ENCODE data around the gene ZNF768.
"Not testable (repeated sequence)": the region's sequence is repeated elsewhere in the genome, so short reads cannot be mapped to it uniquely, and the experiment has no call there.

The ZNF768 gene

DNA sequence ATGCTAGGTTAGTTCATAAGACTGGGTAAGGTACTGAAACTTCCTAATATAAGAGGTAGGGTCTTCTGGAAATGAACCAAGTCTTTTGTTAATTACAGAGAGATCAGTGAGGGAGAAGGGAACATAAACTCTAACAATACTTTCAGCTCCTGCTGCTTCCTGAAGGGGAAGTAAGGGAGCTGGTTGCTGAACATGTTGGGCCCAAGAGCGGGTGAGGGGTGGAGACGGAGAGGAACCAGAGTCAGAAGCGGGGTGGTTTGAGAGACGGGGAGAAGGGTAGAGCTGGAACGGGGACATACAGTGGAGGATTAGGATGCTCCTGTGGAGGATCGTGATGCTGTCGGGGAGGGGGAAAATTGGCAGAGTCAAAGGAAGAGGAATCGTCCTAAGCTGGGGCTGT, 19.7 kb upstream of the ZNF768 start:
- TF ChIP-seq, protein P1, sequence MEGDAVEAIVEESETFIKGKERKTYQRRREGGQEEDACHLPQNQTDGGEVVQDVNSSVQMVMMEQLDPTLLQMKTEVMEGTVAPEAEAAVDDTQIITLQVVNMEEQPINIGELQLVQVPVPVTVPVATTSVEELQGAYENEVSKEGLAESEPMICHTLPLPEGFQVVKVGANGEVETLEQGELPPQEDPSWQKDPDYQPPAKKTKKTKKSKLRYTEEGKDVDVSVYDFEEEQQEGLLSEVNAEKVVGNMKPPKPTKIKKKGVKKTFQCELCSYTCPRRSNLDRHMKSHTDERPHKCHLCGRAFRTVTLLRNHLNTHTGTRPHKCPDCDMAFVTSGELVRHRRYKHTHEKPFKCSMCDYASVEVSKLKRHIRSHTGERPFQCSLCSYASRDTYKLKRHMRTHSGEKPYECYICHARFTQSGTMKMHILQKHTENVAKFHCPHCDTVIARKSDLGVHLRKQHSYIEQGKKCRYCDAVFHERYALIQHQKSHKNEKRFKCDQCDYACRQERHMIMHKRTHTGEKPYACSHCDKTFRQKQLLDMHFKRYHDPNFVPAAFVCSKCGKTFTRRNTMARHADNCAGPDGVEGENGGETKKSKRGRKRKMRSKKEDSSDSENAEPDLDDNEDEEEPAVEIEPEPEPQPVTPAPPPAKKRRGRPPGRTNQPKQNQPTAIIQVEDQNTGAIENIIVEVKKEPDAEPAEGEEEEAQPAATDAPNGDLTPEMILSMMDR (IDR thresholded peaks at IDR 0.05; ENCODE audit: low read depth, low read length): no peak

DNA sequence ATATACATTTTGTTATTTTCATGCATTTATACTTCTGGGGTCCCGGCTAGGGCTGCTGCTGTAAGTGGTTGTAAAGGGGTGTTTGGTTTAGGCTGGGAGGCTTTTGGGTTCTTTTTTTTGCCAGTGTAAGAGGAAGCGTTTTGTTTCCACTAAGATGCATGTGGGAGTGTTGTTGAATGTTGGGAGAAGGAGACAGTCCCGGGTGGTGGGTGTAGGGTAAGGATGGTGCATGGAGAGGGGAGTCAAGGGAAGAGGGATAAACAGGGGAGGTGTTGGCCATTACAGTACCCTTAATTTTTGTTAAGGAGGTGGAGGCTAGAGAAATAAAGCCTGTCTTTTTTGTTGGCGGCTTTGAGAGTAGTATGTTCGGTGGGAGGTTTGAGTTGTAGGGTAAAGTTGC, 16.7 kb upstream of the ZNF768 start:
- H3K4me3 ChIP-seq (ENCODE audit: low read depth, low read length): no peak overlapping the region
- TF ChIP-seq, protein P1 (IDR thresholded peaks at IDR 0.05; ENCODE audit: low read depth, low read length): no peak

More for the DNA sequence above, 19.7 kb upstream of the ZNF768 start:
- H3K4me3 ChIP-seq (ENCODE audit: low read depth, low read length): no peak overlapping the region

DNA sequence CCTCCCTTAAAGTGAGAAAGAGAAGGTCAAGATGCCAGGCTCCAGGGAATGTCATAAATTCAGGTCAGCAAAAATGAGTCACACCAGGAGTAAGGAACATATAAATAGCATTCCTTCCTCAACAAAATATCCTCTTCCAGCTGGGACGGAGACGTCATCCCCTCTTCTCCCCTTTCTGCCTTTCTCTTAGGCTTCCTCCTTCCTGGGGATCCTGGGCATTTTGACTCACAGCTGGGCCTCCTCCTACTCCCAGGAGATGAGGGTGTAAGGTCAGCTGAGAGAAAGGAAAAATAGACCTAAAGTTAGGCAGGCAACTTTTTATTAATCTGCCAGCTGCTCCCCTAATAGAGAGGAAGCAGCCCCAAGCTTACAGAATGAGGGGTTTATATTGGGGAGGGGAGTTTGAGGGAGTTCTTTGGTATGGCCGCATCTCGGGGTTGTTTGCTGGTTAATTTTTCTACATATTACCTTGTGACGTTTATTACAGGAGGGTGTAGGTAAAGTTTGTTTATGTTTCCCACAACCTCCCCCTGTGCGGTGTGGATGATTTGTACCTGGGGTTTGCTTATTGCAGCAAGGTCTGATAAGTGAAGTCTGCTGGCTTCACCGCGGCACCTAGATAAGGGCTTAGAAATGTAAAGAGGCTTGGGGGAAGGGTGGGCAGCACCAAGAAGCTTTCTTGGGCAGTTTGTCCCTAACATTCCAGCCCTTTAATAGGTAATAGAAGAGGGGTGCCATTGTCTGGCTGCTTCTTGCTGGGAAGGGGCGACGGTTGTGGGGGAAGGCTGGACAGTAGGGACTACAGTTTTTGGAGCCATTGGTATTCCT, 15.3 kb upstream of the ZNF768 start:
- TF ChIP-seq, protein P1 (IDR thresholded peaks at IDR 0.05; ENCODE audit: low read depth, low read length): no peak
- H3K4me3 ChIP-seq (ENCODE audit: low read depth, low read length): no peak overlapping the region

DNA sequence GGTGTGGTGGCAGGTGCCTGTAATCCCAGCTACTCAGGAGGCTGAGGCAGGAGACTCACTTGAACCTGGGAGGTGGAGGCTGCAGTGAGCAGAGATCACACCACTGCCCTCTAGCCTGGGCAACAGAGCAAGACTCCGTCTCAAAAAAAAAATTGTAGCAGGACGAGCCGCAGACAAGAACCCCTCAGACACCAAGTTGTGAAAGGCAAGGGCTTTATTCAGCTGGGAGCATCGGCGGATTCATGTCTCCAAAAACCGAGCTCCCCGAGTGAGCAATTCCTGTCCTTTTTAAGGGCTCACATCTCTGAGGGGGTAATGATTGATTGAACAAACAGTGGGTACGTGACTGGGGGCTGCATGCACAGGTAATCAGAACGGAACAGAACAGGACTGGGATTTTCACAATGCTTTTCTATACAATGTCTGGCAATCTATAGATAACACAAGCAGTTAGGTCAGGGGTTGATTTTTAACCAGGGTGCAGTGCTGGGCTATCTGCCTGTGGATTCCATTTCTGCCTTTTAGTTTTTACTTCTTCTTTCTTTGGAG, 14.6 kb upstream of the ZNF768 start:
- not testable (repeated sequence) for H3K4me3 ChIP-seq (ENCODE audit: low read depth, low read length)

DNA sequence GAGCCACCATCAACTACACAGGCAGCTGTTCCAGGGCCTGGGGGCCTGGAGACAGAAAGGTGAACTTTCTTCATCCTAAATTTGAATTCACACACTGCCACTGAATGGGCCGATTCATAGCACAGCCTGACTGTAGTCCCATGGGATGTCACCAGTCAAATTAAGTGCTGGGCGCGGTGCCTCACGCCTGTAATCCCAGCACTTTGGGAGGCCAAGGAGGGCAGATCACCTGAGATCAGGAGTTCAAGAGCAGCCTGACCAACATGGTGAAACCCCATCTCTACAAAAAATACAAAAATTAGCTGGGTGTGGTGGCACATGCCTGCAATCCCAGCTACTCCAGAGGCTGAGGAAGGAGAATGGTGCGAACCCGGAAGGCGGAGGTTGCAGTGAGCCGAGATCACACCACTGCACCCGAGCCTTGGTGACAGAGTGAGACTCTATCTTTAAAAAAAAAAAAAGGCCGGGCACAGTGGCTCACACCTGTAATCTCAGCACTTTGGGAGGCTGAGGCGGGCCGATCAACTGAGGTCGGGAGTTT, 13.7 kb upstream of the ZNF768 start:
- H3K4me3 ChIP-seq (ENCODE audit: low read depth, low read length): not testable (repeated sequence)

DNA sequence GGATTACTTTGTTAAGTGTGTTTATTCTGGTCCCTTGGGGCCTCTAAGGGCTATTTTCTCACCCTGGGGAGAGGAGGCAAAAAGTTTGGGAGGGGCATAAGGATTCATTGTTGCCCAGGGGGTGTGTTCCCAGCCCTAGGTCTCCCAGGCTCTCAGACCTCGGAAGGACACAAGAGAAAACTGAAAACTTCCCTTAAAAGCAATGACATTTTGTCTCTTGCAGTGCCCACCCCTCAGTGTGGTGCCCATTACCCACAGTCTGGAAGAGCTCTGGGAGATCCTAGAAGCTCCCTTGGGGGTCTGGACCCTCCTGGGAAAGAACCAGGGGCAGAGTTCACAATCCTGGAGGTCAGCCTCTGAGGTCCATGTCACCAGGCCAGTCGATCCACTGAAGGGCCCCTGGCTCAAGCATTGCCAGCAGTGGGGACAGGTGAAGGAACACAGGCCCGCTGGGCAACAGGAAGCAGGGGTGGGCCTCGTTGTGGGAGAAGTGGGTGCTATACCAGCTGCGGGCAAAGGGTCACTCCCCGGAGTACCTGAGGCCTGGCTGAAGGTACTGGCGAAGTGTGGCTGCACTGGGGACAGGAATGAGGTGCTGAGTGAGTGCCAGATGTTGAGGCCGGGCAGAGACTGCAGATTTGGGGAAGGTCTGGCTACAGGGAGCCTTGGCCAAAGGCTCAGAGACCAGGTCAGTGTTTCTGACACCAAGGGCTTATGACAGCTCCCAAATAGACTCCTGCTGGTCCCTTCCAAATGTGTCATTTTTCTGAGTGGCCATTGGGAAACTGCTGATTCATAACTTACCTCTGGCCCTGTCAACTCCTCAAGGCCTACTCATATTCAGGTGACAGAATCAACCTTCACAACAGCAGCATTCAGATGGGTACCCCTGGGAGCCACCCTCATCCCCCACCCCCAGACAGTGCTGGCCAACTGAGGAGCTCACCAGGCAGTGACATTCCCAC, 12.9 kb upstream of the ZNF768 start:
- TF ChIP-seq, protein P1 (IDR thresholded peaks at IDR 0.05; ENCODE audit: low read depth, low read length): no peak

DNA sequence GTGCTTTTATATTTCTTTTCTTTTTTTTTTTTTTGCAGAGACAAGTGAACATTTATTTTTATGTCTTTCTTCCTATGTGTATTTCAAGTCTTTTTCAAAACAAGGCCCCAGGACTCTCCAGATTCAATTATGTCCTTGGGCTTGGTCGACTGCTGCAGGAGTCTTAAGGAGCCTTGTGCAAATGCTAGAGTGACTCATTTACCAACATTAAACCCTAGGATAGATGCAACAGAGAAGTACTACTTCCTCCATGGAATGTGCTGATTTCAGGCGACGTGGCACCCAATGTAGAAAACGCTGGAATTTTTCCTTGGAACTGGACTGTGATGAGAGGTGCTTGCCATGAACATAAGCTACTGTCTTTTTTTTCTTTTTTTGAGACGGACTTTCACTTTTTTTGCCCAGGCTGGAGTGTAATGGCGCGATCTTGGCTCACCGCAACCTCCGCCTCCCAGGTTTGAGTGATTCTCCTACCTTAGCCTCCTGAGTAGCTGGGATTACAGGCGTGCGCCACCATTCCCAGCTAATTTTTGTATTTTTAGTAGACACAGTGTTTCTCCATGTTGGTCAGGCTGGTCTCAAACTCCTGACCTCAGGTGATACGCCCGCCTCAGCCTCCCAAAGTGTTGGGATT, 10.1 kb upstream of the ZNF768 start:
- not testable (repeated sequence) for H3K4me3 ChIP-seq (ENCODE audit: low read depth, low read length)

More for the DNA sequence above, 12.9 kb upstream of the ZNF768 start:
- H3K4me3 ChIP-seq (ENCODE audit: low read depth, low read length): no peak overlapping the region

DNA sequence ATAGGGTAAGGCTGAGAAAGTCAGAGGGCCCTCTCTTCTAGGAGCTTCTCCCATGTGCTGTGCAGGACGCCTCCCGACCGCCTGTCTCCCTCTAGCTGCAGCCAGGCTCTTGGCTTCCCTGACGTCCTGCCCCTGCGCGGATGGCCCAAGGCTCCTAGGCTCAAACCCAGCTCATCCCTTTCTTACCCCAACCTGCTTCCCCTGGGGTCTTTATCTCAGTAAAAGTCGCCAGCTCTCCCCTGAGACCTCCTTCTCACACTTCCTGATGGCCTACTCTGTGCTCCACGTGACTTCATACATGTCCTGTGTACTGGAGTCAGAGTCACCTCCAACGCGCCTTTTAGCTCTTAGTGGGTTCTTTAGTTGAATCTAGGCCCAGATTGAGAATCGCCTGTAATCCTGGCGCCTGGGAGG, 9.4 kb upstream of the ZNF768 start:
- TF ChIP-seq, protein P1 (IDR thresholded peaks at IDR 0.05; ENCODE audit: low read depth, low read length): no peak
- H3K4me3 ChIP-seq (ENCODE audit: low read depth, low read length): peak overlapping the region; percentile 70
